HCT116 (cell line): ENCODE data around the gene NPW. TPM values are rescaled to one million over a fixed set of nuclear protein-coding genes. Genes with fewer than 3 reads are reported as not detected.
A peak's percentile ranks its signal among the peaks of the same experiment; 100 is the strongest.

Experiments used
- ATAC-seq: fragments of 200-7000 bp; cut with Tn5 transposase; 2 replicates; pipeline ENCODE4 v1.9.1; 2020; ENCODE audit warnings: mild to moderate bottlenecking, moderate library complexity
- BruUV-seq: library from RNA; stranded (reverse); fragments of 400-500 nt; replicated peaks from 2 replicates; lab custom pipeline; 2021; lab: Mats Ljungman, UMichigan
- CTCF ChIA-PET: fragments of 300-600 bp; sonication (Branson Sonifier 250); formaldehyde crosslinking; loops from one replicate; lab custom pipeline; 2021; ENCODE audit warnings: antibody characterized with exemption; lab: Charles Lee
- POLR2A ChIA-PET: fragments of 300-600, 350-600 bp; sonication (Branson Sonifier 250); formaldehyde crosslinking; loops from one replicate; lab custom pipeline; 2021; ENCODE audit warnings: antibody characterized with exemption; lab: Charles Lee
- RAD21 ChIA-PET, 2 experiments: fragments of 300-600 bp; sonication (Branson Sonifier 250); formaldehyde crosslinking; loops; one replicate each; lab custom pipeline; 2023; ENCODE audit warnings: low total read pairs in 2 of 2; ENCODE audit not compliant: uncharacterized antibody in 2 of 2, unreplicated experiment in 2 of 2, low non-redundant PET in 1 of 2; lab: Charles Lee
- DNase-seq: peaks from one replicate; pipeline ENCODE4 v3.0.0-alpha.2; 2010; ENCODE audit warnings: low read depth, low spot score
- H2AFZ ChIP-seq: fragments of 200-600 bp; shearing (Covaris generic), sonication (generic); 2 replicates; pipeline ENCODE4 v1.6.1; 2017; ENCODE audit warnings: low read depth, mixed run types, mixed read lengths, antibody characterized with exemption, low read length; ENCODE audit not compliant: poor library complexity, severe bottlenecking
- H3K27ac ChIP-seq: 2 replicates; pipeline ENCODE4 v1.5.1; 2012; ENCODE audit warnings: low read depth, low read length
- H3K27me3 ChIP-seq: fragments of 200-600 bp; sonication (generic); 2 replicates; pipeline ENCODE4 v1.6.1; 2016; ENCODE audit warnings: mixed run types, low read length, mixed read lengths; ENCODE audit not compliant: insufficient read depth
- H3K36me3 ChIP-seq, 2 experiments: fragments of 200-500 bp in 1 of 2; fragments of 200-600 bp in 1 of 2; sonication (Bioruptor generic) in 1 of 2; sonication (generic) in 1 of 2; 2 replicates each; pipeline versions ENCODE4 v1.5.1 to v1.6.1; 2014 to 2016; ENCODE audit warnings: low read length in 2 of 2, inconsistent platforms in 1 of 2, mixed read lengths in 1 of 2, mixed run types in 1 of 2; ENCODE audit not compliant: insufficient read depth in 2 of 2, control insufficient read depth in 1 of 2
- H3K4me1 ChIP-seq, 2 experiments: fragments of 200-600 bp in 1 of 2; sonication (generic) in 1 of 2; 2 replicates each; pipeline versions ENCODE4 v1.5.1 to v1.6.1; 2012 to 2017; ENCODE audit warnings: low read length in 2 of 2, inconsistent platforms in 1 of 2, mild to moderate bottlenecking in 1 of 2, mixed read lengths in 1 of 2, mixed run types in 1 of 2, moderate library complexity in 1 of 2; ENCODE audit not compliant: insufficient read depth in 2 of 2, control insufficient read depth in 1 of 2
- H3K4me2 ChIP-seq: fragments of 200-600 bp; sonication (generic); 2 replicates; pipeline ENCODE4 v1.6.1; 2017; ENCODE audit warnings: mixed run types, low read length, mixed read lengths
- H3K4me3 ChIP-seq, 2 experiments: fragments of 200-600 bp in 1 of 2; sonication (generic) in 1 of 2; replicated peaks in 1 of 2; 2 replicates each; pipeline ENCODE4 v1.5.1; 2011 to 2016; ENCODE audit warnings: low read length in 2 of 2, control low read depth in 1 of 2, low read depth in 1 of 2, mild to moderate bottlenecking in 1 of 2, mixed read lengths in 1 of 2, mixed run types in 1 of 2
- H3K79me2 ChIP-seq: fragments of 200-600 bp; sonication (generic); 2 replicates; pipeline ENCODE4 v1.6.1; 2017; ENCODE audit warnings: mild to moderate bottlenecking, mixed run types, low read length, moderate library complexity, mixed read lengths; ENCODE audit not compliant: insufficient read depth
- H3K9ac ChIP-seq: fragments of 200-600 bp; sonication (generic); 2 replicates; pipeline ENCODE4 v1.6.1; 2016; ENCODE audit warnings: low read length, mixed read lengths
- H3K9me2 ChIP-seq: fragments of 200-600 bp; sonication (generic), shearing (Covaris generic); 2 replicates; pipeline ENCODE4 v1.6.1; 2017; ENCODE audit warnings: mixed run types, mild to moderate bottlenecking, moderate library complexity; ENCODE audit not compliant: insufficient read depth
- H3K9me3 ChIP-seq, 2 experiments: fragments of 200-500 bp in 1 of 2; fragments of 200-600 bp in 1 of 2; sonication (Bioruptor generic) in 1 of 2; sonication (generic) in 1 of 2; 2 replicates each; pipeline ENCODE4 v1.6.1; 2014 to 2017; ENCODE audit warnings: low read length in 2 of 2, mixed read lengths in 2 of 2, inconsistent platforms in 1 of 2, low read depth in 1 of 2, mild to moderate bottlenecking in 1 of 2, mixed run types in 1 of 2, moderate library complexity in 1 of 2; ENCODE audit not compliant: control insufficient read depth in 1 of 2, insufficient read depth in 1 of 2
- H4K20me1 ChIP-seq: fragments of 200-600 bp; sonication (generic), shearing (Covaris generic); 2 replicates; pipeline ENCODE4 v1.6.1; 2017; ENCODE audit warnings: mixed run types, mild to moderate bottlenecking, moderate library complexity; ENCODE audit not compliant: insufficient read depth
- FOSL1 ChIP-seq: IDR thresholded peaks from 2 replicates; pipeline ENCODE4 v1.6.1; 2012; ENCODE audit warnings: low read depth
- MAX ChIP-seq: IDR thresholded peaks from 2 replicates; pipeline ENCODE4 v1.6.1; 2012
- SIN3A ChIP-seq: IDR thresholded peaks from 2 replicates; pipeline ENCODE4 v1.6.1; 2012; ENCODE audit warnings: low read depth
- intact Hi-C: fragments of 100-400 bp; cut with micrococcal nuclease; formaldehyde crosslinking; loops from 2 replicates; pipeline ENCODE4 v1.10.0; 2022
- total RNA-seq: library from RNA; stranded (reverse); gene quantifications from one replicate; pipeline ENCODE4 v1.2.1, GENCODE V29; 2021; ENCODE audit not compliant: unreplicated experiment

Gene NPW
- total RNA-seq, 1 experiment from 2014 or later, result 226 TPM

DNA sequence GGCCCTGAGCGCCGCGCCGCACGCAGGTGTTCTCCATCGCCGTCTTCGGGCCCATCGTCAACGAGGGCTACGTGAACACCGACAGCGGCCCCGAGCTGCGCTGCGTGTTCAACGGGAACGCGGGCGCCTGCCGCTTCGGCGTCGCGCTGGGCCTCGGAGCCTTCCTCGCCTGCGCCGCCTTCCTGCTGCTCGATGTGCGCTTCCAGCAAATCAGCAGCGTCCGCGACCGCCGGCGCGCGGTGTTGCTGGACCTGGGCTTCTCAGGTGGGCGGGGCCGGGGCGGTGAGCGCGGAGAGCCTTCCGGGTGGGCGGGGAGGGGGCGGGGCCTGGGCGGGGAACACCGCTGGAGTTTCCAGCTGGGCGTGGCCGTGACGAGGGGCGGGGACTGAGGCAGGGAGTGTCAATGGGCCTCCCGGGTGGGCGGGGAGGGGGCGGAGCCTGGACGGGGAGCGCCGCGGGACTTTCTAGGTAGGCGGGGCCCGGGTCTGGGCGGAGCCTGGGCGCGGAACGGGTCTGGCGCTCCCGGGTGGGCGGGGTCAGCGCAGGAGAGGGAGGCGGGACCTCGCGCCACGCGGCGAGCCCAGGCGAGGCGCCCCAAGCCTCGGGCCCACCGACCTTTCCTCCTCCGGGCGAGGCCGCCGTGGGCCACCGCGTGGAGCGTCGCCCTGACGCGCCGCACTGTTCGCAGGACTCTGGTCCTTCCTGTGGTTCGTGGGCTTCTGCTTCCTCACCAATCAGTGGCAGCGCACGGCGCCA is 27.5 kb upstream of the NPW start:
- RAD21 ChIA-PET, result no interaction called here
- Histone ChIP-seq H3K9me3 (no peaks in the 10 kb centered on the region), H3K36me3 (peaks cover 0 to under 1% of the 10 kb centered on the region in 2 experiments; a peak in 2 of 4 replicates), H3K4me1 (peaks cover 11 to 34% of the 10 kb centered on the region in 2 experiments; a peak in 3 of 4 replicates), H3K9ac (no peak overlapping the region), H3K27me3 (no peaks in the 10 kb centered on the region), H3K27ac (peak overlapping the region; percentile 43; the same call in 1 of the 2 replicates), H2AFZ (no peak overlapping the region), H4K20me1 (no peaks in the 10 kb centered on the region), H3K4me3 (no peak overlapping the region), H3K79me2 (no peaks in the 10 kb centered on the region), H3K9me2 (no peaks in the 10 kb centered on the region), H3K4me2 (peak overlapping the region; percentile 27; the same call in 1 of the 2 replicates)
- DNase-seq (peak; percentile 61), ATAC-seq (peak; percentile 75)
- POLR2A ChIA-PET, result no interaction called here
- BruUV-seq, result no TSS peak
- TF ChIP-seq MAX, result peak; percentile 68
- no peak for TF ChIP-seq FOSL1
- intact Hi-C loops, result no loop called here
- CTCF ChIA-PET, result interaction anchor here (1.6 kb wide), 1 partner anchor 12 kb away, joined by 9 read pairs; no protein-coding TSS in a partner anchor

GRCh38 chr16:1992704-1993317 is 26.8 kb upstream of the NPW start:
- CTCF ChIA-PET, result interaction anchor here (1.6 kb wide), 1 partner anchor 11 kb away, joined by 9 read pairs; no protein-coding TSS in a partner anchor
- RAD21 ChIA-PET, result no interaction called here
- Histone ChIP-seq H3K27me3 (no peaks in the 10 kb centered on the region), H3K79me2 (no peaks in the 10 kb centered on the region), H2AFZ (no peak overlapping the region), H3K36me3 (peaks cover 2 to 7% of the 10 kb centered on the region in 2 experiments; a peak in 3 of 4 replicates), H3K9me3 (no peaks in the 10 kb centered on the region), H3K9me2 (no peaks in the 10 kb centered on the region), H3K4me2 (no peak overlapping the region), H4K20me1 (no peaks in the 10 kb centered on the region), H3K27ac (peak overlapping the region; percentile 43; the same call in 1 of the 2 replicates), H3K4me1 (peaks cover 11 to 34% of the 10 kb centered on the region in 2 experiments; a peak in 3 of 4 replicates)
- DNase-seq, result no peak
- POLR2A ChIA-PET, result no interaction called here
- no peak for TF ChIP-seq SIN3A
- TF ChIP-seq, all 23 proteins: peak for 0
- BruUV-seq, result no TSS peak
- intact Hi-C loops, result no loop called here
- Histone ChIP-seq H3K4me3 (no peak overlapping the region), H3K9ac (no peak overlapping the region)
- ATAC-seq, result no peak
